Endothelial cell of umbilical vein (primary cell): ENCODE results near the gene ZNF583. TPM values are rescaled to one million over a fixed set of nuclear protein-coding genes. Genes with fewer than 3 reads are reported as not detected.

Experiments used
- BruUV-seq: library from RNA; stranded (reverse); fragments of 400-500 nt; replicated peaks from 2 replicates; lab custom pipeline; 2021; lab: Mats Ljungman, UMichigan
- CTCF ChIA-PET: fragments of 300-600, 350-600 bp; sonication (Branson Sonifier 250); formaldehyde crosslinking; loops from one replicate; lab custom pipeline; 2021; ENCODE audit warnings: antibody characterized with exemption, inconsistent platforms; lab: Charles Lee
- POLR2A ChIA-PET: fragments of 300-600, 350-600 bp; sonication (Branson Sonifier 250); formaldehyde crosslinking; loops from one replicate; lab custom pipeline; 2021; ENCODE audit warnings: antibody characterized with exemption, inconsistent platforms; lab: Charles Lee
- DNase-seq: peaks from one replicate; pipeline ENCODE4 v3.0.0-alpha.2; 2011; ENCODE audit warnings: low read depth, low spot score
- FAIRE-seq: peaks from 2 replicates; lab custom pipeline; 2011; peaks lifted over from hg19 to GRCh38; lab: Jason Lieb, UNC
- H2AFZ ChIP-seq: 2 replicates; pipeline ENCODE4 v1.6.0; 2012; ENCODE audit warnings: low read depth, low read length, control low read depth, inconsistent platforms
- H3K27ac ChIP-seq: 2 replicates; pipeline ENCODE4 v1.5.1; 2011; ENCODE audit warnings: low read depth, mild to moderate bottlenecking, control low read depth, low read length, moderate library complexity; ENCODE audit not compliant: insufficient read depth
- H3K27me3 ChIP-seq, 2 experiments: 2 replicates each; pipeline versions ENCODE4 v1.6.0 to v1.6.1; 2011; ENCODE audit warnings: low read length in 2 of 2, mixed read lengths in 1 of 2; ENCODE audit not compliant: control insufficient read depth in 2 of 2, insufficient read depth in 2 of 2
- H3K36me3 ChIP-seq, 2 experiments: 2 replicates in 1 of 2; 3 replicates in 1 of 2; pipeline ENCODE4 v1.5.1; 2011; ENCODE audit warnings: low read length in 2 of 2, mild to moderate bottlenecking in 1 of 2, moderate library complexity in 1 of 2; ENCODE audit not compliant: control insufficient read depth in 2 of 2, insufficient read depth in 2 of 2; ENCODE audit errors: extremely low read depth in 1 of 2
- H3K4me1 ChIP-seq: 3 replicates; pipeline ENCODE4 v1.5.1; 2011; ENCODE audit warnings: mild to moderate bottlenecking, low read length; ENCODE audit not compliant: control insufficient read depth, insufficient read depth; ENCODE audit errors: extremely low read depth
- H3K4me2 ChIP-seq: 2 replicates; pipeline ENCODE4 v1.6.1; 2011; ENCODE audit warnings: low read length, control low read depth, mixed read lengths; ENCODE audit not compliant: insufficient read depth
- H3K4me3 ChIP-seq, 3 experiments: fragments of 200-600 bp in 1 of 3; sonication (generic), shearing (Covaris generic) in 1 of 3; replicated peaks in 1 of 3; 2 replicates each; pipeline ENCODE4 v1.5.1; 2011 to 2016; ENCODE audit warnings: control low read depth in 3 of 3, low read length in 3 of 3, mild to moderate bottlenecking in 2 of 3, inconsistent platforms in 1 of 3, low read depth in 1 of 3, moderate library complexity in 1 of 3; ENCODE audit not compliant: insufficient read depth in 1 of 3
- H3K79me2 ChIP-seq: 2 replicates; pipeline ENCODE4 v1.6.0; 2012; ENCODE audit warnings: low read length, inconsistent platforms; ENCODE audit not compliant: control insufficient read depth, insufficient read depth
- H3K9ac ChIP-seq: replicated peaks from 2 replicates; pipeline ENCODE3; 2011; ENCODE audit warnings: low read length, control low read depth; ENCODE audit not compliant: insufficient read depth; ENCODE audit errors: extremely low read depth
- H3K9me1 ChIP-seq: replicated peaks from 3 replicates; pipeline ENCODE4 v1.6.0; 2011; ENCODE audit warnings: mild to moderate bottlenecking, low read length; ENCODE audit not compliant: control insufficient read depth, insufficient read depth; ENCODE audit errors: extremely low read depth
- H3K9me3 ChIP-seq: replicated peaks from 2 replicates; pipeline ENCODE4 v1.5.1; 2012; ENCODE audit warnings: low read length, inconsistent platforms; ENCODE audit not compliant: control insufficient read depth, insufficient read depth
- H4K20me1 ChIP-seq: replicated peaks from 2 replicates; pipeline ENCODE3; 2011; ENCODE audit warnings: mild to moderate bottlenecking, low read length; ENCODE audit not compliant: control insufficient read depth, insufficient read depth; ENCODE audit errors: extremely low read depth
- EZH2 ChIP-seq: IDR thresholded peaks from 2 replicates; pipeline ENCODE4 v1.6.1; 2012; ENCODE audit warnings: borderline replicate concordance, low read depth, mild to moderate bottlenecking, moderate library complexity, low read length, inconsistent platforms; ENCODE audit not compliant: severe bottlenecking
- FOS ChIP-seq: IDR thresholded peaks from 2 replicates; pipeline ENCODE4 v1.6.1; 2011; ENCODE audit warnings: mild to moderate bottlenecking, low read length, moderate library complexity, borderline replicate concordance; ENCODE audit not compliant: insufficient read depth
- GATA2 ChIP-seq: IDR thresholded peaks from 2 replicates; pipeline ENCODE4 v1.7.0; 2011; ENCODE audit warnings: low read depth, mild to moderate bottlenecking, moderate library complexity, mixed read lengths, low read length; ENCODE audit not compliant: insufficient read length, insufficient read depth
- JUN ChIP-seq: IDR thresholded peaks from 2 replicates; pipeline ENCODE4 v1.6.1; 2011; ENCODE audit warnings: borderline replicate concordance, low read depth; ENCODE audit not compliant: insufficient read length, insufficient read depth
- MYC ChIP-seq: IDR thresholded peaks from one replicate; pipeline ENCODE4 v1.6.1; 2011; ENCODE audit warnings: mild to moderate bottlenecking, low read depth, low read length
- POLR2A ChIP-seq: IDR thresholded peaks from 2 replicates; pipeline ENCODE4 v1.6.1; 2012; ENCODE audit warnings: low read depth, mild to moderate bottlenecking, control low read depth, low read length
- POLR2AphosphoS5 ChIP-seq: IDR thresholded peaks from 2 replicates; pipeline ENCODE4 v1.6.1; 2012; ENCODE audit warnings: low read depth, mild to moderate bottlenecking, control low read depth, low read length, moderate library complexity; ENCODE audit not compliant: insufficient read depth
- dilution Hi-C: fragments of 300-500 bp; cut with MboI; formaldehyde crosslinking; loops from one replicate; pipeline ENCODE4 v1.15.0; 2019; ENCODE audit warnings: low sequenced_read_pairs; ENCODE audit not compliant: extremely low pct_ligation_motif_present
- intact Hi-C: fragments of 100-400 bp; cut with micrococcal nuclease; formaldehyde crosslinking; loops from one replicate; pipeline ENCODE4 v1.10.0; 2022
- polyA plus RNA-seq, 4 experiments: library from polyadenylated mRNA; depleted of rRNA in 3 of 4; stranded (reverse) in 3 of 4; unstranded in 1 of 4; fragments of >200 nt; gene quantifications; 2 replicates each; pipeline versions ENCODE4 v1.2.1 to v1.2.3, GENCODE V29; 2011 to 2012; ENCODE audit warnings: missing spikeins in 1 of 4
- total RNA-seq: library from RNA; stranded (reverse); gene quantifications from 2 replicates; pipeline ENCODE4 v1.2.3, GENCODE V29; 2021
- TF ChIP-seq, protein P1 (sequence below): IDR thresholded peaks from 2 replicates; pipeline ENCODE4 v1.6.1; 2011; ENCODE audit not compliant: insufficient read depth, insufficient read length
- TF ChIP-seq, protein P2 (sequence below), 2 donors: IDR thresholded peaks; 1 replicate in 1 of 2; 2 replicates in 1 of 2; pipeline ENCODE4 v1.5.1; 2011; ENCODE audit warnings: low read length in 2 of 2, mild to moderate bottlenecking in 2 of 2, moderate library complexity in 2 of 2, control low read depth in 1 of 2, inconsistent platforms in 1 of 2, low read depth in 1 of 2; ENCODE audit not compliant: insufficient read depth in 1 of 2; ENCODE audit errors: extremely low read depth in 1 of 2

ZNF583 gene
- total and polyA plus RNA-seq, 2 donors (not counting 3 experiments of a cell fraction or from before 2014, with no cell fraction given), result 0.99 to 4.8 TPM

DNA sequence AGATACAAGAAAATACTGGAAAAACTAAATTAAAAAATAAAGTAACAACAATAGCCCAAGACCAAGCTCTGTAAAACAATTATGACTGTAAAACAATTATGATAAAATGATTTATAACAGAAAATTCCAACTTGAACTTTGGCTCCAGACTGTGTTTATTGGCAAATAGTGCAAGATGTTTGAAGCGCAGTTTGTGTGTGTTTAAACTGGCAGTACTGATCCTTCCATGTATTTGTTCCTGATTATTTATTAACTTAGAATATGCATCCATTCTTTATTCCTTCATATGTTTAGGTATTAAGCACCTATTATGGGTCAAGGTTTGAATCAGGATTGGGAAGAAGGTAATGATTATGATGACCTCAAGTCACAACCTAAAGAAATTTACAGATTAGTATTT lies 48.6 kb upstream of the ZNF583 start:
- dilution Hi-C loops, result no loop called here
- Histone ChIP-seq H3K27ac (no peak overlapping the region), H2AFZ (no peak overlapping the region), H3K4me1 (no peaks in the 10 kb centered on the region), H4K20me1 (no peaks in the 10 kb centered on the region), H3K79me2 (no peaks in the 10 kb centered on the region), H3K9me1 (no peaks in the 10 kb centered on the region), H3K4me3 (no peak overlapping the region), H3K9ac (no peak overlapping the region), H3K27me3 (no peaks in the 10 kb centered on the region), H3K36me3 (no peaks in the 10 kb centered on the region), H3K4me2 (no peak overlapping the region), H3K9me3 (no peaks in the 10 kb centered on the region)
- TF ChIP-seq JUN, result no peak
- no peak for TF ChIP-seq POLR2A
- no peak for TF ChIP-seq MYC
- no peak for TF ChIP-seq EZH2
- no peak for TF ChIP-seq FOS
- TF ChIP-seq POLR2AphosphoS5, result no peak
- TF ChIP-seq GATA2, result no peak
- intact Hi-C loops, result no loop called here
- DNase-seq (no peak), FAIRE-seq (no peak)
- BruUV-seq, result no TSS peak
- CTCF ChIA-PET, result no interaction called here
- POLR2A ChIA-PET, result no interaction called here

DNA sequence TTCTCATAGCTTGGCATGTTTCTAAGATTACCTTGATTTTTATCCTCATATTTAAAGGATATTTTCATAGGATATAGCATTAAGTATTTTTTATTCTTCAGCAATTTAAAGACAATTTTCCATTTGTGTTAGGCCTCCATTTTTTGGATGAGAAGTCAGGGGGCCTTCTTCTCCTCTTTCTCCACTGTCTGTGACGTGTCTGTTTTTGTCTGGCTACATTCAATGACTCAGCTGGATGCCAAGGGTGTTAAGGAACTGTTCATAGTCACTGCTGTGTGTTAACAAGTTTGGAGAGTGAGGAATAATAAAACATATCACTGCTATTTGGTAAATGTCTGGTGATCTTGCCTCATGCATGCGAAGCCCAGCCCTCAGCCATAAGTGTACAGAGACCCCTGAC lies 47.2 kb upstream of the ZNF583 start:
- Histone ChIP-seq H3K27me3 (no peaks in the 10 kb centered on the region), H3K9ac (no peak overlapping the region), H3K9me3 (no peaks in the 10 kb centered on the region), H3K79me2 (no peaks in the 10 kb centered on the region), H3K4me2 (no peak overlapping the region), H3K4me3 (no peak overlapping the region), H2AFZ (no peak overlapping the region), H3K9me1 (no peaks in the 10 kb centered on the region), H3K4me1 (no peaks in the 10 kb centered on the region), H3K36me3 (no peaks in the 10 kb centered on the region), H3K27ac (no peak overlapping the region), H4K20me1 (no peaks in the 10 kb centered on the region)
- TF ChIP-seq, protein P1, sequence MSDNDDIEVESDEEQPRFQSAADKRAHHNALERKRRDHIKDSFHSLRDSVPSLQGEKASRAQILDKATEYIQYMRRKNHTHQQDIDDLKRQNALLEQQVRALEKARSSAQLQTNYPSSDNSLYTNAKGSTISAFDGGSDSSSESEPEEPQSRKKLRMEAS, result no peak
- TF ChIP-seq, protein P2, sequence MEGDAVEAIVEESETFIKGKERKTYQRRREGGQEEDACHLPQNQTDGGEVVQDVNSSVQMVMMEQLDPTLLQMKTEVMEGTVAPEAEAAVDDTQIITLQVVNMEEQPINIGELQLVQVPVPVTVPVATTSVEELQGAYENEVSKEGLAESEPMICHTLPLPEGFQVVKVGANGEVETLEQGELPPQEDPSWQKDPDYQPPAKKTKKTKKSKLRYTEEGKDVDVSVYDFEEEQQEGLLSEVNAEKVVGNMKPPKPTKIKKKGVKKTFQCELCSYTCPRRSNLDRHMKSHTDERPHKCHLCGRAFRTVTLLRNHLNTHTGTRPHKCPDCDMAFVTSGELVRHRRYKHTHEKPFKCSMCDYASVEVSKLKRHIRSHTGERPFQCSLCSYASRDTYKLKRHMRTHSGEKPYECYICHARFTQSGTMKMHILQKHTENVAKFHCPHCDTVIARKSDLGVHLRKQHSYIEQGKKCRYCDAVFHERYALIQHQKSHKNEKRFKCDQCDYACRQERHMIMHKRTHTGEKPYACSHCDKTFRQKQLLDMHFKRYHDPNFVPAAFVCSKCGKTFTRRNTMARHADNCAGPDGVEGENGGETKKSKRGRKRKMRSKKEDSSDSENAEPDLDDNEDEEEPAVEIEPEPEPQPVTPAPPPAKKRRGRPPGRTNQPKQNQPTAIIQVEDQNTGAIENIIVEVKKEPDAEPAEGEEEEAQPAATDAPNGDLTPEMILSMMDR (IDR thresholded peaks at IDR 0.05; ENCODE audit: extremely low read depth in 1 of 2, insufficient read depth in 1 of 2, low read depth in 1 of 2, low read length in 2 of 2), result no peak
- TF ChIP-seq EZH2, result no peak
- no peak for TF ChIP-seq GATA2
- TF ChIP-seq FOS, result no peak
- TF ChIP-seq POLR2AphosphoS5, result no peak
- TF ChIP-seq MYC, result no peak
- TF ChIP-seq POLR2A, result no peak
- TF ChIP-seq JUN, result no peak
- FAIRE-seq (no peak), DNase-seq (no peak)
- ChIA-PET POLR2A (no interaction called here), CTCF (no interaction called here)
- dilution Hi-C loops, result no loop called here
- intact Hi-C loops, result no loop called here
- BruUV-seq, result no TSS peak
